Natural killer cell treated with Interleukin-12 subunit alpha and Interleukin-12 subunit beta and Interleukin-15 and Interleukin-18, amount 100 ng/mL, for 72 hours (primary cell): Measurements from ENCODE around the gene SLC38A2. TPM values are rescaled to one million over a fixed set of nuclear protein-coding genes. Genes with fewer than 3 reads are reported as not detected.
A peak's percentile ranks its signal among the peaks of the same experiment; 100 is the strongest.

Source experiments
- ATAC-seq, 2 donors: fragments of 150-1000 bp; cut with Tn5 transposase in 1 of 2; sonication (Bioruptor Pico), chemical (Tn5 transposase) in 1 of 2; 2 replicates each; pipeline ENCODE4 v1.10.0; 2021
- DNase-seq: peaks from one replicate; pipeline ENCODE4 v3.0.0; 2022; ENCODE audit warnings: low spot score
- H3K27ac Mint-ChIP-seq, 2 donors: 1 replicate in 1 of 2; 2 replicates in 1 of 2; pipeline ENCODE4 v1.8.0; 2022; ENCODE audit warnings: mixed read lengths in 2 of 2, mild to moderate bottlenecking in 1 of 2, moderate library complexity in 1 of 2
- H3K27me3 Mint-ChIP-seq, 2 donors: 1 replicate in 1 of 2; 2 replicates in 1 of 2; pipeline ENCODE4 v1.8.0; 2022; ENCODE audit warnings: mixed read lengths in 2 of 2
- H3K36me3 Mint-ChIP-seq: one replicate; pipeline ENCODE4 v1.8.0; 2022; ENCODE audit warnings: mixed read lengths
- H3K4me1 Mint-ChIP-seq, 2 donors: 1 replicate in 1 of 2; 2 replicates in 1 of 2; pipeline ENCODE4 v1.8.0; 2022; ENCODE audit warnings: low read depth in 2 of 2, mixed read lengths in 2 of 2, mild to moderate bottlenecking in 1 of 2
- H3K4me3 Mint-ChIP-seq: one replicate; pipeline ENCODE4 v1.8.0; 2022; ENCODE audit warnings: mixed read lengths
- H3K9me3 Mint-ChIP-seq: 2 replicates; pipeline ENCODE4 v1.8.0; 2022; ENCODE audit warnings: mixed read lengths
- total RNA-seq, 2 donors: library from RNA; stranded (reverse); gene quantifications; one replicate each; pipeline ENCODE4 v1.2.3, GENCODE V29; 2022

Gene SLC38A2
- 100 to 1,000 TPM; 129 to 192 TPM for total RNA-seq

DNA sequence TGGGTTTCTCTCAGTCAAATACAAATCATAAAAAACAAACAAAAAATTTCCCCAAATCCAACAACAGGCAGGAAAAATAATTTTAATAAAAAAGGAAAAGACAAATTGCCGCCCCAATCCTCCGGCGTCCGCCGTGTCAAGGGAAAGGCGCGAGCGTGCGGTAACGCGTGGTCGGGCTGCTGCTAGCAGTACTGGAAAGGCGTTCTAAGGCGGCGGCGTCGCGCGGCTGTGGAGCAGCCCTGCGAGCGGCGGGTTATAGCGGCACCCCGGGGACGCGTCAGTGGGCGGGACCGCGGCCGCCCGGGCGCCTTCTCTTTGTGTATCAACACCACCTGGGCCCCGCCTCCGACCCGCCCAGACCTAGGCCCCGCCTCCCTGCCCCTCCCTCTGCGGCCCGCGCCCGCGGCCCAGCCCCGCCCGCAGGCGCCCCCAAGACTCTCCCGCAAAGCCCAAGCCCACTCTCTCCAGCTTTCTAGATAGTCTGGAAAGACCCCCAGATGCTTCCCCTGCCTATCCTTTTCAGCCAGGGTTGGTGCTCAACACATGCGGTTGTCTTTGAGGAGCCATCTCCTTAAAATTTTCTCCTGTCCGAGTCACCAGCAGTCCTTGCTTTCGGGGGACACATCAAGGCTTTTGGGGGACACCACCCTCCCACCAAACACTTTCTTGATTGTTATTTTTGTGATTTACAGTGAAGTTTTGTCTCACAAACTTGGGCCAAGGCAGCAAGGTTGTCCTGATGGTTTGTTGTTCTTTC, at the start of gene SLC38A2:
Gene SLC38A2 (minus strand): TSS at position 230 of the 757 bp plus-strand sequence. CDS start 1,480 bp downstream, outside the sequence.
- Mint-ChIP-seq H3K27ac (peak within 1 kb of the TSS; percentile 99 to 100), H3K9me3 (no peaks in the 10 kb centered on the region), H3K36me3 (peaks cover 32% of the 10 kb centered on the region), H3K4me1 (peaks cover 51 to 56% of the 10 kb centered on the region in 2 donors), H3K4me3 (peak within 1 kb of the TSS; percentile 98), H3K27me3 (no peaks in the 10 kb centered on the region)
- DNase-seq = peak; percentile 98
- peak; percentile 94 to 95 for ATAC-seq

DNA sequence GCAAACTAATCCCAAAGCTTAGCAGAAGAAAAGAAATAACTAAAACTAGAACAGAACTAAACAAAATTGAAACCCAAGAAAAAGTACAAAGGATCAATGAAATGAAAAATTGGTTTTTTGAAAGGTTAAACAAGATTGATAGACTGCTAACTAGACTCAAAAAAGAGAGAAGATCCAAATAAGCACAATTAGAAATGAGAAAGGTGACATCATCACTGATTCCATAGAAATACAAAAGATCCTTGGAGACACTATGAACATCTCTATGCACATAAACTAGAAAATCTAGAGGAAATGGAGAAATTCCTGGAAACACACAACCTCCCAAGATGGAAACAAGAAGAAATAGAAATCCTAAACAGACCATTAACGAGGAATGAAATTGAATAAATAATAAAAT, 47.1 kb upstream of the SLC38A2 start:
- no peak for ATAC-seq
- Mint-ChIP-seq H3K4me1 (no peaks in the 10 kb centered on the region), H3K4me3 (no peak overlapping the region), H3K9me3 (peaks cover 2% of the 10 kb centered on the region), H3K27me3 (no peaks in the 10 kb centered on the region), H3K36me3 (peaks cover 18% of the 10 kb centered on the region), H3K27ac (no peak overlapping the region)
- no peak for DNase-seq

- H3K27me3 Mint-ChIP-seq = peaks cover 0 to 2% of the 10 kb centered on the region in 2 donors
- no peak for DNase-seq
These were observed 43.0 kb upstream of the SLC38A2 start for GRCh38 chr12:46415552-46415951.

GRCh38 chr12:46414591-46415268, 42.2 kb upstream of the SLC38A2 start:
- ATAC-seq (no peak), DNase-seq (no peak)
- H3K27me3 Mint-ChIP-seq = peaks cover 0 to 2% of the 10 kb centered on the region in 2 donors
- H3K27ac Mint-ChIP-seq = no peak overlapping the region
- peaks cover 6% of the 10 kb centered on the region for H3K36me3 Mint-ChIP-seq
- H3K4me1 Mint-ChIP-seq = no peaks in the 10 kb centered on the region
- H3K4me3 Mint-ChIP-seq = no peak overlapping the region
- no peaks in the 10 kb centered on the region for H3K9me3 Mint-ChIP-seq

More at GRCh38 chr12:46415552-46415951, 43.0 kb upstream of the SLC38A2 start:
- Mint-ChIP-seq H3K4me1 (no peaks in the 10 kb centered on the region), H3K27ac (no peak overlapping the region), H3K36me3 (peaks cover 6% of the 10 kb centered on the region), H3K4me3 (no peak overlapping the region), H3K9me3 (no peaks in the 10 kb centered on the region)
- no peak for ATAC-seq

- Mint-ChIP-seq H3K27ac (no peak overlapping the region), H3K4me3 (no peak overlapping the region)
These were observed 40.8 kb upstream of the SLC38A2 start for GRCh38 chr12:46413368-46413767.

GRCh38 chr12:46412857-46413256, 40.3 kb upstream of the SLC38A2 start:
- Mint-ChIP-seq H3K9me3 (no peaks in the 10 kb centered on the region), H3K4me3 (no peak overlapping the region), H3K27me3 (peaks cover 0 to 2% of the 10 kb centered on the region in 2 donors), H3K4me1 (peaks cover under 1 to 4% of the 10 kb centered on the region in 2 donors), H3K36me3 (no peaks in the 10 kb centered on the region), H3K27ac (no peak overlapping the region)
- DNase-seq = no peak
- no peak for ATAC-seq

More at GRCh38 chr12:46413368-46413767, 40.8 kb upstream of the SLC38A2 start:
- peaks cover 0 to 2% of the 10 kb centered on the region in 2 donors for H3K27me3 Mint-ChIP-seq
- no peaks in the 10 kb centered on the region for H3K4me1 Mint-ChIP-seq
- DNase-seq (no peak), ATAC-seq (no peak)
- no peaks in the 10 kb centered on the region for H3K36me3 Mint-ChIP-seq
- H3K9me3 Mint-ChIP-seq = no peaks in the 10 kb centered on the region

GRCh38 chr12:46410495-46410894, 37.9 kb upstream of the SLC38A2 start:
- H3K4me3 Mint-ChIP-seq = no peak overlapping the region
- DNase-seq (no peak), ATAC-seq (no peak)
- no peaks in the 10 kb centered on the region for H3K36me3 Mint-ChIP-seq
- H3K4me1 Mint-ChIP-seq = peaks cover 17 to 23% of the 10 kb centered on the region in 2 donors
- H3K27me3 Mint-ChIP-seq = peaks cover 0 to 2% of the 10 kb centered on the region in 2 donors
- no peaks in the 10 kb centered on the region for H3K9me3 Mint-ChIP-seq
- H3K27ac Mint-ChIP-seq = no peak overlapping the region

GRCh38 chr12:46409974-46410373, 37.4 kb upstream of the SLC38A2 start:
- peaks cover 19 to 27% of the 10 kb centered on the region in 2 donors for H3K4me1 Mint-ChIP-seq
- DNase-seq (no peak), ATAC-seq (no peak)
- no peaks in the 10 kb centered on the region for H3K9me3 Mint-ChIP-seq
- H3K4me3 Mint-ChIP-seq = no peak overlapping the region
- peaks cover 0 to 2% of the 10 kb centered on the region in 2 donors for H3K27me3 Mint-ChIP-seq
- peak overlapping the region in 1 of 2 donors; percentile 40 for H3K27ac Mint-ChIP-seq
- H3K36me3 Mint-ChIP-seq = no peaks in the 10 kb centered on the region

- Mint-ChIP-seq H3K4me3 (no peak overlapping the region), H3K27me3 (peaks cover 0 to 2% of the 10 kb centered on the region in 2 donors), H3K4me1 (peaks cover 22 to 31% of the 10 kb centered on the region in 2 donors)
These were observed 36.8 kb upstream of the SLC38A2 start for GRCh38 chr12:46409342-46409741.

DNA sequence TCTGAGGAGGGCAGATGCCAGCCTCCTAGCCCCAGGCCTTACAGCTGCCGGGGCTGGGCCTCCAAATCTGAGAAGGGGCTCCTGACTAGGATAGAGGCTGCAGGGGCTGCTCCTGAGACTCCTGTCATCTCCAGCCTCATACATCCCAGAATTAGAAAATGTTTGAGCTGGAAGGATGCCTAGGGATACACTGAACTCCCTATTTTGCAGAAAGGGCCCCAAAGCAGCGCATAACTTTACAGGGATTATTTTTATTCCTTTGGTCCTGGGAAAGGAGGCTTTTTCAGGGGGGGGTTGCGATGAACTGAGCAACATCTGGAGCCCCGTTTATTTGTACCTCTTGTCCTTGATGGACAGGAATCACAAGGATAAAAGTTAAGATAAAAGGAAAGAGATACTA, 35.9 kb upstream of the SLC38A2 start:
- no peak for DNase-seq
- peak overlapping the region in 1 of 2 donors; percentile 12 for H3K27ac Mint-ChIP-seq
- H3K9me3 Mint-ChIP-seq = no peaks in the 10 kb centered on the region

More at GRCh38 chr12:46409342-46409741, 36.8 kb upstream of the SLC38A2 start:
- no peak for DNase-seq
- Mint-ChIP-seq H3K27ac (peak overlapping the region in 1 of 2 donors; percentile 40), H3K9me3 (no peaks in the 10 kb centered on the region), H3K36me3 (no peaks in the 10 kb centered on the region)
- no peak for ATAC-seq

GRCh38 chr12:46407361-46407760, 34.8 kb upstream of the SLC38A2 start:
- Mint-ChIP-seq H3K27me3 (peaks cover 0 to 2% of the 10 kb centered on the region in 2 donors), H3K4me3 (no peak overlapping the region)
- ATAC-seq = no peak

More for the DNA sequence above, 35.9 kb upstream of the SLC38A2 start:
- Mint-ChIP-seq H3K4me3 (no peak overlapping the region), H3K36me3 (no peaks in the 10 kb centered on the region), H3K27me3 (peaks cover 0 to 2% of the 10 kb centered on the region in 2 donors), H3K4me1 (peaks cover 29 to 38% of the 10 kb centered on the region in 2 donors)
- no peak for ATAC-seq

GRCh38 chr12:46406352-46407027, 33.9 kb upstream of the SLC38A2 start:
- H3K36me3 Mint-ChIP-seq = no peaks in the 10 kb centered on the region
- no peaks in the 10 kb centered on the region for H3K9me3 Mint-ChIP-seq
- no peak for DNase-seq
- H3K4me3 Mint-ChIP-seq = no peak overlapping the region
- H3K4me1 Mint-ChIP-seq = peaks cover 29 to 41% of the 10 kb centered on the region in 2 donors
- H3K27ac Mint-ChIP-seq = no peak overlapping the region
- H3K27me3 Mint-ChIP-seq = no peaks in the 10 kb centered on the region
- ATAC-seq = no peak

More at GRCh38 chr12:46407361-46407760, 34.8 kb upstream of the SLC38A2 start:
- H3K36me3 Mint-ChIP-seq = no peaks in the 10 kb centered on the region
- peaks cover 29 to 41% of the 10 kb centered on the region in 2 donors for H3K4me1 Mint-ChIP-seq
- no peaks in the 10 kb centered on the region for H3K9me3 Mint-ChIP-seq
- peak overlapping the region in 1 of 2 donors; percentile 12 for H3K27ac Mint-ChIP-seq
- DNase-seq = no peak

- Mint-ChIP-seq H3K4me3 (no peak overlapping the region), H3K4me1 (peaks cover 36 to 43% of the 10 kb centered on the region in 2 donors), H3K27me3 (no peaks in the 10 kb centered on the region), H3K27ac (peak overlapping the region in 1 of 2 donors; percentile 49), H3K36me3 (no peaks in the 10 kb centered on the region), H3K9me3 (no peaks in the 10 kb centered on the region)
- ATAC-seq (no peak), DNase-seq (no peak)
These were observed 32.2 kb upstream of the SLC38A2 start for GRCh38 chr12:46404733-46405132.
